CD8-positive, alpha-beta memory T cell (primary cell): ENCODE results near the gene MTA3. TPM values are rescaled to one million over a fixed set of nuclear protein-coding genes. Genes with fewer than 3 reads are reported as not detected.
"Not testable (repeated sequence)": the region's sequence is repeated elsewhere in the genome, so short reads cannot be mapped to it uniquely, and the experiment has no call there.

Experiments used
- CTCF ChIA-PET: fragments of 350-600 bp; sonication (Branson Sonifier 250); formaldehyde crosslinking; loops from one replicate; lab custom pipeline; 2021; ENCODE audit warnings: antibody characterized with exemption; lab: Charles Lee
- POLR2A ChIA-PET: fragments of 350-600 bp; sonication (Branson Sonifier 250); formaldehyde crosslinking; loops from one replicate; lab custom pipeline; 2021; ENCODE audit warnings: antibody characterized with exemption; lab: Charles Lee
- DNase-seq, 5 donors: peaks; one replicate each; pipeline versions ENCODE4 v3.0.0 to v3.0.0-alpha.2; 2020 to 2022; ENCODE audit warnings: mixed read lengths in 1 of 5
- H3K27ac ChIP-seq: one replicate; pipeline ENCODE4 v1.7.0; 2013; ENCODE audit warnings: low read depth, mild to moderate bottlenecking, low read length, moderate library complexity
- H3K27me3 ChIP-seq: 2 replicates; pipeline ENCODE4 v1.7.0; 2013; ENCODE audit warnings: low read length, mild to moderate bottlenecking; ENCODE audit not compliant: insufficient read depth, poor library complexity, severe bottlenecking
- H3K36me3 ChIP-seq: 2 replicates; pipeline ENCODE4 v1.7.0; 2013; ENCODE audit warnings: mild to moderate bottlenecking, low read length, moderate library complexity; ENCODE audit not compliant: insufficient read depth
- H3K4me1 ChIP-seq: 2 replicates; pipeline ENCODE4 v1.7.0; 2013; ENCODE audit warnings: mild to moderate bottlenecking, low read length, moderate library complexity; ENCODE audit not compliant: insufficient read depth
- H3K4me3 ChIP-seq: 2 replicates; pipeline ENCODE4 v1.7.0; 2013; ENCODE audit warnings: mild to moderate bottlenecking, low read length
- H3K9me3 ChIP-seq: 2 replicates; pipeline ENCODE4 v1.7.0; 2013; ENCODE audit warnings: mild to moderate bottlenecking, low read length
- H3K27ac Mint-ChIP-seq, 8 donors: one replicate each; pipeline ENCODE4 v1.8.0; 2020 to 2021; ENCODE audit warnings: mixed read lengths in 8 of 8, mild to moderate bottlenecking in 6 of 8, inconsistent platforms in 3 of 8, moderate library complexity in 3 of 8
- H3K27me3 Mint-ChIP-seq, 2 donors: one replicate each; pipeline ENCODE4 v1.8.0; 2020 to 2021; ENCODE audit warnings: mixed read lengths in 2 of 2, mild to moderate bottlenecking in 1 of 2, moderate library complexity in 1 of 2
- H3K36me3 Mint-ChIP-seq, 3 donors: one replicate each; pipeline ENCODE4 v1.8.0; 2020 to 2021; ENCODE audit warnings: mixed read lengths in 3 of 3, inconsistent platforms in 1 of 3, mild to moderate bottlenecking in 1 of 3
- H3K4me1 Mint-ChIP-seq, 3 donors: one replicate each; pipeline ENCODE4 v1.8.0; 2020 to 2021; ENCODE audit warnings: mixed read lengths in 3 of 3, inconsistent platforms in 1 of 3, mild to moderate bottlenecking in 1 of 3
- H3K4me3 Mint-ChIP-seq, 7 donors: one replicate each; pipeline ENCODE4 v1.8.0; 2020 to 2021; ENCODE audit warnings: mixed read lengths in 7 of 7, mild to moderate bottlenecking in 6 of 7, moderate library complexity in 4 of 7, inconsistent platforms in 2 of 7
- H3K9me3 Mint-ChIP-seq, 5 donors: one replicate each; pipeline ENCODE4 v1.8.0; 2020 to 2022; ENCODE audit warnings: mixed read lengths in 5 of 5, mild to moderate bottlenecking in 3 of 5, moderate library complexity in 2 of 5, inconsistent platforms in 1 of 5
- polyA plus RNA-seq: library from polyadenylated mRNA; unstranded; fragments of 300-500 nt; fragmentation: Illumina TruSeq; gene quantifications from one replicate; pipeline ENCODE4 v1.2.3, GENCODE V29; 2021
- total RNA-seq, 2 experiments: library from RNA; stranded (reverse); gene quantifications; one replicate each; pipeline ENCODE4 v1.2.3, GENCODE V29; 2021

Gene MTA3
- total and polyA plus RNA-seq, 3 experiments from 2014 or later, result 7.9 to 24.1 (median 20.0) TPM

DNA sequence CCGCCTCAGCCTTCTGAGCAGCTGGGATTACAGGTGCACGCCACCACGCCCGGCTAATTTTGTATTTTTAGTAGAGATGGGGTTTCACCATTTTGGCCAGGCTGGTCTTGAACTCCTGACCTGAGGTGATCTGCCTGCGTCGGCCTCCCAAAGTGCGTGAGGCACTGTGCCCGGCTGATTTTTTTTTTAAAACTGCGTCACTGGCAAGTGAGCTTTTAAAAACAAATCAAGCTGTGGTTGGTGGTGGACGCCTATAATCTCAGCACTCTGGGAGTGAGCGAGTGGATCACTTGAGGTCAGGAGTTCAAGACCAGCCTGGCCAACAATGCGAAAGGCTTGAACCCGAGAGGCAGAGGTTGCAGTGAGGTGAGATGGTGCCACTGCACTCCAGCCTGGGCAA is 8.3 kb upstream of the MTA3 start:
- POLR2A ChIA-PET, CTCF ChIA-PET, H3K4me3 Mint-ChIP-seq, H3K27ac Mint-ChIP-seq, H3K27ac ChIP-seq, H3K27me3 ChIP-seq, H3K9me3 Mint-ChIP-seq, H3K4me1 ChIP-seq, H3K27me3 Mint-ChIP-seq, H3K4me3 ChIP-seq, H3K36me3 ChIP-seq, H3K4me1 Mint-ChIP-seq, H3K36me3 Mint-ChIP-seq, H3K9me3 ChIP-seq, DNase-seq: not testable (repeated sequence)

DNA sequence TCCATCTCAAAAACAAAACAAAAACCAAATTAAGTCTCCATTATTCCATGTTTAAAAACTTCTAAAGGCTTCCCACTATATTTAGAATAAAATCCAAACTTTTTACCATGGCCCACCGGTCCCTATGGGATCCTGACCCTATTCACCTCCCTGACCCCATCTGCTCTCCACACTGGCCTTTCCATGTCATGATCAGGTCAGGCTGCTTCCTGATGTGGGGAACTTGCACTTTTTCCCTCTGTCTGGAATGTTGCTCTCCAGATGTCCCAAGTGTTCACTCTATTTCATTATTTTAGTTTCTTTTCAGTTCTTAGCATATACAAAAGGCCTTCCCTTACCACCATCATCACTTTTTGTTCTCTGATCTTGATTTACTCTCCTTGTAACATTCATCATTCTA is 7.5 kb upstream of the MTA3 start:
- no peak for DNase-seq
- no peaks in the 10 kb centered on the region for H3K4me1 Mint-ChIP-seq
- Histone ChIP-seq H3K4me1 (no peaks in the 10 kb centered on the region), H3K9me3 (no peaks in the 10 kb centered on the region), H3K36me3 (no peaks in the 10 kb centered on the region), H3K27ac (no peak overlapping the region), H3K27me3 (no peaks in the 10 kb centered on the region), H3K4me3 (no peak overlapping the region)
- H3K36me3 Mint-ChIP-seq, result no peaks in the 10 kb centered on the region
- no peaks in the 10 kb centered on the region for H3K9me3 Mint-ChIP-seq
- ChIA-PET CTCF (no interaction called here), POLR2A (no interaction called here)
- H3K27me3 Mint-ChIP-seq, result peaks cover 0 to 6% of the 10 kb centered on the region in 2 donors
- H3K27ac Mint-ChIP-seq, result no peak overlapping the region
- no peak overlapping the region for H3K4me3 Mint-ChIP-seq

DNA sequence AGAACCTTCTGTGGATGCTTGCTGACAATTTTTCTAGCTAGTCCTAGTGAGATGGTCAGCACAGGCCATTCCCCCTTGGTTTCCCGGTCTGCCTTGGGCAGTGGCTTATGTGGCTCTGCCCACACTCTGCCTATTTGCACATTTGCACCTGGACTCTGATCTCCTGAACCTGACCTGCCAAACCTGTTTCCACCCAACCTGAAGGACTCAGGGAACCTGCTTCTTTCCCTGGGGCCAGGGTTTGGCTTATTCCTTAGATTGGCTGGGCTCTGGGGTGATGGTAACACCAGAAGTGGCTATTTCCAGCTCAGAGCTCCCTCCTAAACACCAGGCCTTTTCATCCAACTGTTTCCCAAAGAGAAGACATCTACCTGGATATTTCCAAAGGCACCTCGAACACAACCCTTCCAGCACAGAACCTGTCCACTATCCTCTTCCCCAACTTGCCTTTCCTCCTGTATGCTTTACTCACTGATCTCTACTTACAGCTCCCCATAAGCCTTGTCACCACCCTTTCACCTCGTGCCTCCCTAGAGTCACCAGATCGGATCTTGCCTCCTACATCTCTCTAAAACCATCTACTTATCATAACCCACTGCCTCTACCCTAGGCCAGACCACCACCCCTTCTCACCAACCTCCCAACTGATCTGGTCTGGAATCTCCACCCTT is 5.8 kb upstream of the MTA3 start:
- H3K4me3 ChIP-seq, result no peak overlapping the region
- ChIA-PET POLR2A (no interaction called here), CTCF (no interaction called here)
- H3K9me3 ChIP-seq, result no peaks in the 10 kb centered on the region
- H3K36me3 ChIP-seq, result no peaks in the 10 kb centered on the region
- H3K27ac ChIP-seq, result no peak overlapping the region
- Mint-ChIP-seq H3K4me1 (peaks cover 4 to 10% (median 6%) of the 10 kb centered on the region in 3 donors), H3K9me3 (no peaks in the 10 kb centered on the region), H3K36me3 (no peaks in the 10 kb centered on the region), H3K27ac (peak overlapping the region in 1 of 8 donors; percentile 11), H3K4me3 (no peak overlapping the region), H3K27me3 (peaks cover 0 to 6% of the 10 kb centered on the region in 2 donors)
- H3K27me3 ChIP-seq, result no peaks in the 10 kb centered on the region
- no peak for DNase-seq
- peaks cover 13% of the 10 kb centered on the region for H3K4me1 ChIP-seq

DNA sequence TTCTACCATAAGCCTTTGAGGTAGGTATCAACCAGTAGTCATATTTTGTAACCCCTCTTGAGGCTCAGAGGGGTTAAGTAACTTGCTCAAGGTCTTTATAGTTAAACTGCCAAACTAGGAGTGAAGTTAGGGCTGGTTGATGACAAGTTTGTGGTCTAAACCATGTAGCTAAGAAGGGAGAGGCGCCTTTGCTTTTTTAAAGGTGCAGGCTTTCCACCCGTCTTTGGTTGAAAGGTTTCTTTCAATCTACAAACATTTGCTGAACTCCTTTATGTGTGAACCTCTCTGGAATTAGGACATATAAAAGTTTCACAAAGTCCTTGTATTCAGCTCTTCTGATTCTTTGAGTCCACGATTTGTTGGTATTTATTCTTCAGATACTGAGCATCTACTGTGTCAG is 2.4 kb upstream of the MTA3 start:
- H3K36me3 Mint-ChIP-seq, result peaks cover 0 to 3% (median 0%) of the 10 kb centered on the region in 3 donors
- CTCF ChIA-PET, result no interaction called here

DNA sequence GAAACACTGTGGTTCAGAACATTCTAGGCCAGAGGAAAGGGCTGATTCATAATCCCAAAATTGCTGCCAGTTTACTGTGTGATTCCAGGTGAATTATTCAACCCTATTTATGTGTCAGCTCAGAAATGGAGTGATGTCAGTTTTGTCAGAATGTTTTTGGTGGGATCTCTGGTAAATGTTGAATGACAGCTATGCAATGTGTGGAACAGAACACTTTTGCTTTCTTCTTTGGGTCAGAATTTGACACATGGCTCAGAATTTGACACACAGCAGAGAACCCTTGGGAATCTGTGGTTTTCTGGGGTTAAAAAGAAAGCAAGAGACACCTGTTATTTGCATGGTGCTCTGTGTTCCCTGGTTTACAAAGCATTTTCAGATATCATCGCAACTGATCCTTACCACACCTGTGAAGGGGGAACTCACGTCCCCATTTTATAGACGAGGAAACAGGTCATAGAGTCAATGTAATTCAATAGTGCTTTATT is 1.6 kb upstream of the MTA3 start:
- Histone ChIP-seq H3K4me3 (no peak overlapping the region), H3K27ac (no peak overlapping the region), H3K27me3 (no peaks in the 10 kb centered on the region), H3K4me1 (peaks cover 26% of the 10 kb centered on the region), H3K9me3 (no peaks in the 10 kb centered on the region), H3K36me3 (no peaks in the 10 kb centered on the region)
- Mint-ChIP-seq H3K36me3 (peaks cover 0 to 6% (median 0%) of the 10 kb centered on the region in 3 donors), H3K4me1 (peaks cover 20 to 26% (median 21%) of the 10 kb centered on the region in 3 donors), H3K27ac (peak overlapping the region in 4 of 8 donors; percentile 26 to 93 (median 60)), H3K27me3 (no peaks in the 10 kb centered on the region), H3K4me3 (peak overlapping the region in 6 of 7 donors; percentile 72 to 84 (median 80)), H3K9me3 (no peaks in the 10 kb centered on the region)
- DNase-seq, result peak in 1 of 5 donors; percentile 4
- ChIA-PET CTCF (no interaction called here), POLR2A (interaction anchor here (1.3 kb wide), 1 partner anchor 11 kb away, joined by 3 read pairs; no protein-coding TSS in a partner anchor)

More for the DNA sequence above, 2.4 kb upstream of the MTA3 start:
- H3K4me1 ChIP-seq, result peaks cover 26% of the 10 kb centered on the region
- H3K9me3 Mint-ChIP-seq, result no peaks in the 10 kb centered on the region
- H3K4me3 ChIP-seq, result no peak overlapping the region
- H3K4me3 Mint-ChIP-seq, result peak overlapping the region in 3 of 7 donors; percentile 1 to 80 (median 78)
- DNase-seq, result peak in 1 of 5 donors; percentile 61
- H3K4me1 Mint-ChIP-seq, result peaks cover 19 to 26% (median 20%) of the 10 kb centered on the region in 3 donors
- POLR2A ChIA-PET, result interaction anchor here (1.3 kb wide), 1 partner anchor 12 kb away, joined by 3 read pairs; no protein-coding TSS in a partner anchor
- H3K27ac ChIP-seq, result no peak overlapping the region
- H3K27me3 ChIP-seq, result no peaks in the 10 kb centered on the region
- peak overlapping the region in 2 of 8 donors; percentile 32 to 83 for H3K27ac Mint-ChIP-seq
- no peaks in the 10 kb centered on the region for H3K27me3 Mint-ChIP-seq
- no peaks in the 10 kb centered on the region for H3K36me3 ChIP-seq
- H3K9me3 ChIP-seq, result no peaks in the 10 kb centered on the region

DNA sequence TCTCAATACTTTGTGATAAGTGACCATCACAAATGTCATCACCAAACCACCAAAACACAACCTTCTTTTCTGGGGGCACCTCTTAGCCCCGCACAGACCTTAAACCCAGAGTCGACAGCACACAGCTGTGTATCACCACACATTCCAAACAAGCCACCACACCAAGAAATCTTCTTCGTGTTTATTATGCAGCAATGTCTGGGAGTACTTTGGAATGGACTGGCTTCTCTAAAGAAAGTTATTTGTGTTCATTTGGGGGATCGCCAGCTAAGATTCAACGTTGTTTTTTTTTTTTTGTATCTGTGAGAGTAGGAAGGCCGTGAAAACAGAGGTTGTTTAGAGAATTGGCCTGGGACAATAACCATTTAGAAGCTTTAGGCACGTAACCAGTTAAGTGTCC is 1.1 kb upstream of the MTA3 start:
- ChIA-PET POLR2A (interaction anchor here (1.3 kb wide), 1 partner anchor 11 kb away, joined by 3 read pairs; no protein-coding TSS in a partner anchor), CTCF (no interaction called here)
- no peaks in the 10 kb centered on the region for H3K27me3 ChIP-seq
- no peaks in the 10 kb centered on the region for H3K36me3 ChIP-seq
- H3K4me1 Mint-ChIP-seq, result peaks cover 21 to 26% (median 21%) of the 10 kb centered on the region in 3 donors
- no peaks in the 10 kb centered on the region for H3K9me3 Mint-ChIP-seq
- peaks cover 0 to 6% (median 0%) of the 10 kb centered on the region in 3 donors for H3K36me3 Mint-ChIP-seq
- H3K9me3 ChIP-seq, result no peaks in the 10 kb centered on the region
- DNase-seq, result peak in 1 of 5 donors; percentile 7
- H3K27me3 Mint-ChIP-seq, result no peaks in the 10 kb centered on the region
- H3K4me3 Mint-ChIP-seq, result peak overlapping the region; percentile 72 to 92 (median 80)
- peaks cover 26% of the 10 kb centered on the region for H3K4me1 ChIP-seq
- H3K27ac ChIP-seq, result no peak overlapping the region
- no peak overlapping the region for H3K4me3 ChIP-seq
- H3K27ac Mint-ChIP-seq, result peak overlapping the region; percentile 20 to 93 (median 62)

DNA sequence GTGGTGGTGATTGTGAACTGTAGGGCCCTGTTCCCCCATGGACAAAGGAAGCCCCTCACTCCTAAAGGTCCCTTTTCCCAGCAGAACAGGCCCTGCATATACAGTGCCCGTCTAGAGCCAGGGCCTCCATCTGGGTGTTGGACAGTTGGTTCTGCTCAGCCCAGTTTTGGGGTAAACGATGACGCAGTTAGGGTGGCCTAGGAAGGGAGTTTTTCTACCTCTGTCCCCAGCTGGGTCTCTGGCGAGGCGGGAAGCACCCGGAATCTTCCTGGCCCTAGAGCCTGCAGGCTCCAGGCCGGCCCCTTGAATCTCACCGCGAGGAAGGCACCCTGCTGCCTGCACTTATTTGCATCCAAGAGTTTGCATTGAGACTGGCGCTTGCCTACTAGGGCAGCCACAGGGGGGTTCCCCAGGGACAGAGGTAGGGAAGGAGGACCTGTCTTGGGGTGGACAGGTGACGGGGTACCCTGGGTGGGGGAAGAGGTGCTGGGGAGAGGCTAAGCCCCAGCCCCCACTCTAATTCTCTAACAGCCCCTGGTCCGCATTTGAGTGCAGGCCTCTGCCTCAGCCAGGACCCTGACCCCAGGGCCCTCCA is 529 bp upstream of the MTA3 start:
- DNase-seq, result peak in 1 of 5 donors; percentile 18
- peaks cover 26% of the 10 kb centered on the region for H3K4me1 ChIP-seq
- H3K27ac ChIP-seq, result no peak overlapping the region
- no peaks in the 10 kb centered on the region for H3K9me3 ChIP-seq
- no peaks in the 10 kb centered on the region for H3K36me3 ChIP-seq
- Mint-ChIP-seq H3K4me1 (peaks cover 21 to 31% (median 27%) of the 10 kb centered on the region in 3 donors), H3K4me3 (peak overlapping the region; percentile 72 to 92 (median 80)), H3K27ac (peak overlapping the region; percentile 32 to 93 (median 66)), H3K36me3 (peaks cover 0 to 9% (median under 1%) of the 10 kb centered on the region in 3 donors), H3K9me3 (no peaks in the 10 kb centered on the region), H3K27me3 (no peaks in the 10 kb centered on the region)
- H3K4me3 ChIP-seq, result no peak overlapping the region
- no peaks in the 10 kb centered on the region for H3K27me3 ChIP-seq
- CTCF ChIA-PET, result no interaction called here
- POLR2A ChIA-PET, result no interaction called here
